Activated CD4-positive, alpha-beta T cell treated with anti-CD3 and anti-CD28 coated beads for 36 hours (primary cell): ENCODE data around the gene LTN1. TPM values are rescaled to one million over a fixed set of nuclear protein-coding genes. Genes with fewer than 3 reads are reported as not detected.

Source experiments
- ATAC-seq: fragments of 200-7000 bp; cut with Tn5 transposase; one replicate; pipeline ENCODE4 v1.10.0; 2021; ENCODE audit warnings: mild to moderate bottlenecking, moderate library complexity
- CTCF ChIA-PET: fragments of 350-600 bp; sonication (Branson Sonifier 250); formaldehyde crosslinking; loops from one replicate; lab custom pipeline; 2021; ENCODE audit warnings: antibody characterized with exemption; lab: Charles Lee
- POLR2A ChIA-PET: fragments of 350-600 bp; sonication (Branson Sonifier 250); formaldehyde crosslinking; loops from one replicate; lab custom pipeline; 2021; ENCODE audit warnings: antibody characterized with exemption, inconsistent platforms; lab: Charles Lee
- DNase-seq: peaks from one replicate; pipeline ENCODE4 v3.0.0-alpha.2; 2020
- H3K27ac Mint-ChIP-seq: one replicate; pipeline ENCODE4 v1.8.0; 2021; ENCODE audit warnings: mixed read lengths
- H3K27me3 Mint-ChIP-seq: one replicate; pipeline ENCODE4 v1.8.0; 2021; ENCODE audit warnings: mixed read lengths
- H3K36me3 Mint-ChIP-seq: one replicate; pipeline ENCODE4 v1.8.0; 2021; ENCODE audit warnings: low read depth, mixed read lengths
- H3K4me1 Mint-ChIP-seq: one replicate; pipeline ENCODE4 v1.8.0; 2021; ENCODE audit warnings: mixed read lengths
- H3K4me3 Mint-ChIP-seq: one replicate; pipeline ENCODE4 v1.8.0; 2021; ENCODE audit warnings: mild to moderate bottlenecking, moderate library complexity, mixed read lengths
- H3K9me3 Mint-ChIP-seq: one replicate; pipeline ENCODE4 v1.8.0; 2021; ENCODE audit warnings: low read depth, mixed read lengths
- intact Hi-C, 2 experiments: fragments of 100-400 bp; cut with DNase I in 1 of 2; cut with micrococcal nuclease in 1 of 2; formaldehyde crosslinking; loops; one replicate each; pipeline versions ENCODE4 v1.14.2 to v1.15.1; 2022 to 2024; cut with DNase I, micrococcal nuclease
- total RNA-seq, 2 experiments: library from RNA; stranded (reverse); gene quantifications; one replicate each; pipeline ENCODE4 v1.2.3, GENCODE V29; 2021

The LTN1 gene
- total RNA-seq, 2 experiments from 2014 or later = 26.6 to 29.4 TPM

- intact Hi-C loops = loop anchor here (1.0 to 10.0 kb wide), 11 partner anchors 48 to 415 kb away; partner anchors contain the start of genes USP16 (in 2 of the 2), CCT8 (in 1 of the 2) and LTN1 (in 1 of the 2)
- peaks cover 16% of the 10 kb centered on the region for H3K4me1 Mint-ChIP-seq
- ChIA-PET POLR2A (no interaction called here), CTCF (interaction anchor here (0.9 kb wide), 1 partner anchor 51 kb away, joined by 4 read pairs; no protein-coding TSS in a partner anchor)
- ATAC-seq (peak; percentile 96), DNase-seq (peak; percentile 95)
- H3K27ac Mint-ChIP-seq = peak overlapping the region; percentile 99
- H3K27me3 Mint-ChIP-seq = no peaks in the 10 kb centered on the region
- peak overlapping the region; percentile 86 for H3K4me3 Mint-ChIP-seq
- H3K9me3 Mint-ChIP-seq = no peaks in the 10 kb centered on the region
- peaks cover 17% of the 10 kb centered on the region for H3K36me3 Mint-ChIP-seq
These were observed 107.5 kb downstream of the LTN1 start for GRCh38 chr21:28884976-28885852.

- H3K27me3 Mint-ChIP-seq = no peaks in the 10 kb centered on the region
- peak overlapping the region; percentile 86 for H3K4me3 Mint-ChIP-seq
- intact Hi-C loops = loop anchor here (2.0 to 10.0 kb wide), 5 partner anchors 52 to 412 kb away; partner anchors contain the start of genes LTN1 (in 1 of the 2) and USP16 (in 1 of the 2)
- POLR2A ChIA-PET = interaction anchor here (0.6 kb wide), 1 partner anchor 134 kb away, joined by 3 read pairs; the partner anchor contains the start of gene RWDD2B
- peaks cover 18% of the 10 kb centered on the region for H3K36me3 Mint-ChIP-seq
- DNase-seq (no peak), ATAC-seq (no peak)
- H3K27ac Mint-ChIP-seq = peak overlapping the region; percentile 99
- CTCF ChIA-PET = interaction anchor here (1.2 kb wide), 1 partner anchor 55 kb away, joined by 3 read pairs; no protein-coding TSS in a partner anchor
- H3K9me3 Mint-ChIP-seq = no peaks in the 10 kb centered on the region
- H3K4me1 Mint-ChIP-seq = peaks cover 16% of the 10 kb centered on the region
These were observed 108.2 kb downstream of the LTN1 start for GRCh38 chr21:28884481-28884880.

- Mint-ChIP-seq H3K9me3 (no peaks in the 10 kb centered on the region), H3K4me3 (peak overlapping the region; percentile 86), H3K27me3 (no peaks in the 10 kb centered on the region), H3K36me3 (peaks cover 21% of the 10 kb centered on the region), H3K4me1 (peaks cover 16% of the 10 kb centered on the region), H3K27ac (peak overlapping the region; percentile 99)
- CTCF ChIA-PET = interaction anchor here (1.0 to 1.2 kb wide), 2 partner anchors 55 to 367 kb away, joined by 3 to 4 read pairs; no protein-coding TSS in a partner anchor
- POLR2A ChIA-PET = interaction anchor here (0.6 to 0.7 kb wide), 2 partner anchors 135 to 552 kb away, joined by 3 read pairs; partner anchors contain the start of gene RWDD2B
- no peak for ATAC-seq
- no peak for DNase-seq
- intact Hi-C loops = loop anchor here (2.0 to 10.0 kb wide), 5 partner anchors 51 to 413 kb away; partner anchors contain the start of genes LTN1 (in 1 of the 2) and USP16 (in 1 of the 2)
These were observed 108.7 kb downstream of the LTN1 start for GRCh38 chr21:28883931-28884330.

- no peak for DNase-seq
- no peak for ATAC-seq
- H3K27me3 Mint-ChIP-seq = no peaks in the 10 kb centered on the region
- ChIA-PET CTCF (interaction anchor here (1.3 to 1.4 kb wide), 2 partner anchors 101 to 137 kb away, joined by 3 to 4 read pairs; no protein-coding TSS in a partner anchor), POLR2A (no interaction called here)
- H3K9me3 Mint-ChIP-seq = no peaks in the 10 kb centered on the region
- peaks cover 22% of the 10 kb centered on the region for H3K36me3 Mint-ChIP-seq
- H3K27ac Mint-ChIP-seq = no peak overlapping the region
- peaks cover 16% of the 10 kb centered on the region for H3K4me1 Mint-ChIP-seq
- intact Hi-C loops = loop anchor here in 1 of 2 experiments (10.0 kb wide), 1 partner anchor 142 kb away; the partner anchor contains the start of gene USP16
- H3K4me3 Mint-ChIP-seq = no peak overlapping the region
These were observed 110.3 kb downstream of the LTN1 start for GRCh38 chr21:28882345-28882744.

Other genes starting within 250 kb of the LTN1 start
- gene RWDD2B, start 26.5 kb upstream of the LTN1 start, total RNA-seq = 10 to 100 TPM; 17.8 to 18.3 TPM
- gene USP16, start 31.8 kb upstream of the LTN1 start, total RNA-seq = 10 to 100 TPM; 41.1 to 41.7 TPM
- 100 to 1,000 TPM; 465 to 572 TPM for gene CCT8, start 80.8 kb upstream of the LTN1 start, total RNA-seq
- gene MAP3K7CL, start 137.8 kb upstream of the LTN1 start, total RNA-seq = 1 to 10 TPM; 4.9 to 5.6 TPM